Astrocyte of the cerebellum (primary cell): ENCODE data around the gene APOBEC2.

Source experiments
- DNase-seq: peaks from one replicate; pipeline ENCODE4 v3.0.0-alpha.2; 2011; ENCODE audit warnings: low read depth
- H3K4me3 ChIP-seq: 2 replicates; pipeline ENCODE4 v1.5.1; 2011; ENCODE audit warnings: mild to moderate bottlenecking, low read depth, low read length, moderate library complexity
- CTCF ChIP-seq: IDR thresholded peaks from 2 replicates; pipeline ENCODE4 v1.5.1; 2012; ENCODE audit warnings: low read length, low read depth, moderate library complexity, mild to moderate bottlenecking; ENCODE audit errors: missing control alignments
- in situ Hi-C: cut with HindIII; loops from 2 replicates; pipeline ENCODE4 v1.10.0; 2017; ENCODE audit warnings: low sequenced_read_pairs

Gene APOBEC2

GRCh38 chr6:41036601-41037000, 16.4 kb upstream of the APOBEC2 start:
- H3K4me3 ChIP-seq, result no peak overlapping the region
- in situ Hi-C loops, result no loop called here
- no peak for TF ChIP-seq CTCF
- DNase-seq, result no peak

GRCh38 chr6:41037107-41037900, 15.7 kb upstream of the APOBEC2 start:
- no peak for TF ChIP-seq CTCF
- in situ Hi-C loops, result no loop called here
- H3K4me3 ChIP-seq, result no peak overlapping the region
- DNase-seq, result no peak

GRCh38 chr6:41038205-41038604, 14.8 kb upstream of the APOBEC2 start:
- in situ Hi-C loops, result no loop called here
- DNase-seq, result no peak
- TF ChIP-seq CTCF, result no peak

GRCh38 chr6:41039060-41039998, 13.7 kb upstream of the APOBEC2 start, which contains the start of gene UNC5CL:
Gene UNC5CL, minus strand, starts transcription at chr6:41039221. Its CDS starts 4,147 bp downstream, at chr6:41035074.
- H3K4me3 ChIP-seq, result no peak within 1 kb of the TSS
- peak; percentile 65 for TF ChIP-seq CTCF
- no peak for DNase-seq
- in situ Hi-C loops, result no loop called here

More at GRCh38 chr6:41038205-41038604, 14.8 kb upstream of the APOBEC2 start:
- no peak overlapping the region for H3K4me3 ChIP-seq

GRCh38 chr6:41040101-41040939, 12.7 kb upstream of the APOBEC2 start:
- no peak for DNase-seq
- in situ Hi-C loops, result no loop called here
- TF ChIP-seq CTCF, result no peak
- H3K4me3 ChIP-seq, result no peak overlapping the region
